Mononuclear cell (primary cell): ENCODE results near the gene C19orf18. TPM values are rescaled to one million over a fixed set of nuclear protein-coding genes. Genes with fewer than 3 reads are reported as not detected.

Experiments used
- H3K27me3 ChIP-seq: 2 replicates; pipeline ENCODE4 v1.6.0; 2011; ENCODE audit warnings: low read length, control low read depth; ENCODE audit not compliant: insufficient read depth
- H3K4me1 ChIP-seq: 2 replicates; pipeline ENCODE4 v1.5.1; 2011; ENCODE audit warnings: mild to moderate bottlenecking, low read length, control low read depth; ENCODE audit not compliant: insufficient read depth
- H3K4me3 ChIP-seq: 2 replicates; pipeline ENCODE4 v1.5.1; 2011; ENCODE audit warnings: mild to moderate bottlenecking, low read length, moderate library complexity
- H3K9me3 ChIP-seq: 2 replicates; pipeline ENCODE4 v1.5.1; 2011; ENCODE audit warnings: low read depth, mild to moderate bottlenecking, control low read depth, low read length
- total RNA-seq: library from RNA; depleted of rRNA; stranded (reverse); fragments of >200 nt; gene quantifications from one replicate; pipeline ENCODE4 v1.2.3, GENCODE V29; 2012

Gene C19orf18
- total RNA-seq, 1 donor: 0.21 TPM

DNA sequence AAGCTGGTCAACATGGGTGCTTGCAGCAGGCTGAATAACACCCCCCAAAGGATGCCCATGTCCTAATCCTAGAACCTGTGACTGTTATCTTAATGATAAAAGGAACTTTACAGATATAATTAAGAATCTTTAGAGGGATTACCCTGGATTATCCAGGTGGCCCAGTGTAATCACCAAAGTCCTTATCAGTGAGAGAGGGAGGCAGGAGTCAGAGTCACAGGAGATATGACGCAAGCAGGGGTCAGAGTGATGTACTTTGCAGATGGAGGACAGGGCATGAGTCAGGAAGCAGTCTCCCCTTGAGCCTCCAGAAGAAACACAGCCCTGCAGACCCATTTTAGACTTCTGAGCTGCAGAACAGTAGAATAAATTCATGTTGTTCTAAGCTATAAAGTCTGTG is 18.5 kb upstream of the C19orf18 start:
- Histone ChIP-seq H3K9me3 (peaks cover 30% of the 10 kb centered on the region), H3K27me3 (no peaks in the 10 kb centered on the region), H3K4me3 (no peak overlapping the region), H3K4me1 (no peaks in the 10 kb centered on the region)

DNA sequence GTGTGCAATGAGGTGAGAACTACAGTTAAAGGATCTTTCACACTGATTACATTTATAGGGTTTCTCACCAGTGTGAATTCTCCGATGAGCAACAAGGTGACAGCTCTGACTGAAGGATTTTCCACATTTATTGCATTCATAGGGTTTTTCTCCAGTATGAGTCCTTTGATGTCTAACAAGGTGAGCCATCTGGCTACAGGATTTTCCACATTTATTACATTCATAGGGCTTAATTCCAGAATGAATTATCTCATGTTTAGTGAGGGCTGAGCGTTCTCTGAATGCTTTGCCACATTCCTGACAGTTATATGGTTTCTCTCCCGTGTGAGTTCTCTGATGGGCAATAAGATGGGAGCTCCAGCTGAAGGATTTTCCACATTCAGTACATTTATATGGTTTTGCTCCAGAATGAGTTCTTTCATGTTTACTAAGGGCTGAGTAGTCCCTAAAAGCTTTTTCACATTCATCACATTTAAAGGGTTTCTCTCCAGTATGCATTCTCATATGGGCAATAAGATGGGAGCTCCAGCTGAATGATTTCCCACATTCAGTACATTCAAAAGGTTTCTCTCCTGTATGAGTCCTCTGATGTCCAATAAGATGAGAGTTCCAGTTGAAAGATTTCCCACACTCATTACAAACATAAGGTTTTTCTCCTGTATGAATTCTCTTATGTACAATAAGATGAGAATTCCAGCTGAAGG is 4.4 kb upstream of the C19orf18 start:
- H3K9me3 ChIP-seq: peaks cover 99% of the 10 kb centered on the region
- no peak overlapping the region for H3K4me3 ChIP-seq
- H3K27me3 ChIP-seq: no peaks in the 10 kb centered on the region
- no peaks in the 10 kb centered on the region for H3K4me1 ChIP-seq

DNA sequence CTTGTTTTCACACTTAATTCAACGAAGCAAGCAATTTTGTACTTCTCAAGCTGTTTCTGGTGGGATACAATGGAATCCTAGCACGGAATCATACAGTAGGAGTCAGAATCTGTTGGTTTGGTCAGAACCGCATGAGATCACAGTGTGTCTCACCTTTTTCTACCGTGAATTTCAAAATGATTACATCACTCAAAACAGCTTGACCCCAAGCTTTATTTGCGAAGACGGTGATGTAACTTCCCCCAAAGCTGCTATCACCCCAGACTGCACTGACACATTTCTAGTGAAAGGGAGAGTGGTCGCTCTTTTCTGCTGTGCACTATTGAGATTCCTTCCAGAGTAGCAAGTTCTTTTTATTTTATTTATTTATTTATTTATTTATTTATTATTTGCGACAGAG is 9.6 kb downstream of the C19orf18 start:
- no peak overlapping the region for H3K4me3 ChIP-seq
- no peaks in the 10 kb centered on the region for H3K27me3 ChIP-seq
- H3K9me3 ChIP-seq: peaks cover 6% of the 10 kb centered on the region
- H3K4me1 ChIP-seq: no peaks in the 10 kb centered on the region

DNA sequence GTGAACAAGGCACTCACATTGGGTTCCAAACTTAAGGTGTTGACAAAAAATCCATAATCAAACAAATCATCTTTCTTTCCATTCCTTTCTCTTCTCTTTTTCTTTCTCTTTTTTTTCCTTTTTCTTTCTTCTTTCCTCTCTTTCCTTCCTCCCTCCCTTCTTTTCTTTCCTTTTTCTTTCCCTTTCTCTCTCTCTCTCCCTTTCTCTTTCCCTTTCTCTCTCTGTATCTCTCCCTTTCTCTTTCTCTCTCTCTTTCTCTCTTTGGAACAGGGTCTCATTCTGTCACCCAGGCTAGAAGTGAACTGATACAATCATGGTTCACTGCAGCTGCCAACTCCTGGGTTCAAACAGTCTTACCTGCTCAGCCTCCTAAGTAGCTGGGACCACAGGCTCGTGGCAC is 12.5 kb downstream of the C19orf18 start:
- Histone ChIP-seq H3K4me1 (no peaks in the 10 kb centered on the region), H3K4me3 (no peak overlapping the region), H3K27me3 (no peaks in the 10 kb centered on the region), H3K9me3 (peaks cover 6% of the 10 kb centered on the region)

DNA sequence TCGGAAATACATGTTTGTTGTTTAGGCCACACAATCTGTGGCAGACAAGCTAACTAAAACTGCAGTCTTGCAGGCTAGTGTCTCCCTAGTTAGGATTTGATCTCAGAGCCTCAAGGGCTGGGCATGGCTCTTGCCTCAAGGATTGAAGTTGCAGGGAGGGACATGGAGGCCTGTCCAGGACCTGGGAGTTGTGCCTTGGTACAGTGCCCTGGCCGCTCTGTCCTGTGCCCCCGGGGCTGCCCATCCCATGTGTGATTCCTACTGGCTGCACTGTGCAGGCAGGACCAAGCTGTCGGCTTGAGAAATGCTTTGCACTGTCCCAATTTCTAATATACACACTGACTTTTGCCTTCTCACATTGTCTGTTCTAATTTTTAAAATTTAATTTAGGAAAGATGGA is 19.3 kb downstream of the C19orf18 start:
- Histone ChIP-seq H3K4me3 (no peak overlapping the region), H3K9me3 (no peaks in the 10 kb centered on the region), H3K27me3 (no peaks in the 10 kb centered on the region), H3K4me1 (no peaks in the 10 kb centered on the region)

DNA sequence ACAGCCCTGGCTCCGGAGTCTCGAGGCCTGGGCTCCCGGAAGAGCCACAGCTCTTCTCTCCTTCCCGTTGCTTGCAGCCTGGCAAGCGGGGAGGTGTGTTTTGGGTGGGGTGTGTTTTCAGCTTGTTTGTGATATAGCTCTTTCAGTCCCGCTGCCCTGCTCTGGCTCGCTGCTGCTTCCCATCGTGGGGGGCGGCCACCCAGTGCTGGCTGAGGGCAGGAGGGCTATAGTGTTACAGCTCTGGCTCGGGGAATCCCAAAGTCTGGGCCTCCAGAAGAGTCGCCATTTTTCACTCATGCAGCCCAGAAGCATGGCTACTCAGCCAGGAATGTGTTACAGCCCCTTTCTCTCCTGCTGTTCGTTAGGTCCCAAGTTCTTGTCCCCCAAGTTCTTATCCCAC is 24.6 kb downstream of the C19orf18 start:
- Histone ChIP-seq H3K27me3 (no peaks in the 10 kb centered on the region), H3K4me1 (peaks cover 15% of the 10 kb centered on the region), H3K9me3 (no peaks in the 10 kb centered on the region), H3K4me3 (no peak overlapping the region)

DNA sequence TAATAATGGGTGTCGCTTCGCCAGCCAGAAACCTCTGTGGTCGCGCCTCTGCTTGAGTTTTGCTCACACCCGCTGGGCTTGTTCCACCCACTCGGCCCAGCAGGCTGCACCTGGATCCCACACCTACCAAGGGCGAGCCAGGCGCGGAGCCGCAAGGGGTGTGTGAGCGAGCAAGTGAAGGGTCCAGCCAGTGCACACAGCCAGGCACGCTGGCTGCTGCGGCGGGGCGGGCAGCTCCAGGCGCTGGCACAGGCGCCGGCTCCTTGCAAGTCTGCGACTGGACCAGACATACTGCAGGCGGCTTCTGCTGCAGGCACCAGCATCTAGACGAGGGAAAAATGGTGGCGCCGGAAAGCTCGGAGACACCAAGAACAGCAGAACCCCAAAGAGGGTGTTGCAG is 25.0 kb downstream of the C19orf18 start:
- no peak overlapping the region for H3K4me3 ChIP-seq
- H3K27me3 ChIP-seq: no peaks in the 10 kb centered on the region
- peaks cover 15% of the 10 kb centered on the region for H3K4me1 ChIP-seq
- no peaks in the 10 kb centered on the region for H3K9me3 ChIP-seq

DNA sequence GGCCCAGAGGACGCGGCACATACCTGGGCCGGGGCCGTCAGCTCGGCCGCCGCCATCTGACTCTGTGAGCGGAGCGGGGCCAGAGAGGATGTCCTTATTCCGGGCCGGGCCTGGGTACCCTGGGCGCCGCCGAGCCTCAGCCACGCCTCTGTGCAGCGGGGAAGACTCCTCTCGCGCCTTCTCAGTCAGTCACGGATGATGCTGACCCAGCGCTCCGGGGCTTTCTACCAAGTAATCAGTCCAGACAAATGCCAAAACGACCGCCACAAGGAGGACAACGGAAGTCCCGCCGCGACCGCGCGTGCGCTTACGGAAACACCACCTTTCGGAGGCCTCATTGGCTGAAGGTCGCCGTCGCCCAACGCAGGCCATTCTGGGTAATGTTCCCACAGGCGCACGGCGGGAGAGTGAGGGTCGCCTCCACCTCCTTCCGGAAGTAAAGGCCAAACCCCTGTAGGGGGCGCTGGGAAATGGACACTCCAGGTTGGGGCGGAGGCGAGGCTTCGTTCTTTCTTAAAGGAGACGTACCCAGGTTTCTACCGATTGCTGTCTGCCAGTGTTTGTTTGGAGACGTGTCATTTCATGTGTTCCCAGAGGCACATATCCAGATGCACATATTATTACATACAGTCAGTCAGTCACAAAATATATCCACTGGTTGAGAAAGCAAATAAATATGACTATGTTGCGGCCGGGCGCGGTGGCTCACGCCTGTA is 26.8 kb downstream of the C19orf18 start, which contains the start of gene ZNF256:
Gene ZNF256 (minus strand): TSS at position 288 of the 716 bp plus-strand sequence. CDS start 232 bp downstream, at position 56.
- Histone ChIP-seq H3K4me3 (peak within 1 kb of the TSS; percentile 64), H3K27me3 (no peaks in the 10 kb centered on the region), H3K4me1 (peaks cover 15% of the 10 kb centered on the region), H3K9me3 (peaks cover 16% of the 10 kb centered on the region)

DNA sequence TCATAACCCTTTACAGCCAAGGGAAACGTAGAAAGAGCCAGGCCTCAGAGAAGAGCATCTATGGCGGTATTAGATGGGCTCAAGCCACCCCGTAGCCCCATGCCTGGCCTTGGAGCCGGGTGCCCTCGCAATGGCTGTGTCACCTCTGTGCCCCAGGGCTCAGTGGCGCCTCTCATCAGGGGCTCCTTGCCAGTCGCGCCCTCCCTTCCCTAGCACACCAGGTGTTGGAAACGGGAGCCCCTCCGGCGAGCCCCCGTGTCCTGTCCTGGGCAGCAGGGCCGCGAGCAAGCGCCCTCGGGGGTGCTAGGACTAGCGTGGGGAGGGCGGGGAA is 27.3 kb downstream of the C19orf18 start:
- peaks cover 22% of the 10 kb centered on the region for H3K9me3 ChIP-seq

DNA sequence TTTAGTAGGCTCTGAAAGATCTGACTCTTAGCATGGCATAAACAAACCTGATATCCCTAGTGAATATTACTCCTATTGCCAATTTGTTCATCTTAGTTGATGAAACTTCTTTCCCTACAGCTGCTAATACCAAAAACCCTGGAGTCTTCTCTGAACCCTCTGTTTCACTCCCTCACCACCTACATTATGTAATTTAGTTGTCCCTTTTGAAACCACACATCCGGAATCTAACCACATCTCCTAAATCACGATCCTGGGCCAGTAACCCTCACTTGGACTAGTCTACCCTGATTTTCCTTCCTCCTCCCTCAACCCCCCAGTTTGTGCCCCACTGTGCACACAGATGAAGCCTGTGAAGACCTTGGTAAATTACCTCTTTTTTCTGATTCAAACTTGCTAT is 28.0 kb downstream of the C19orf18 start:
- no peaks in the 10 kb centered on the region for H3K27me3 ChIP-seq
- H3K4me1 ChIP-seq: peaks cover 15% of the 10 kb centered on the region
- peaks cover 29% of the 10 kb centered on the region for H3K9me3 ChIP-seq
- H3K4me3 ChIP-seq: no peak overlapping the region

More for the DNA sequence above, 27.3 kb downstream of the C19orf18 start:
- Histone ChIP-seq H3K4me3 (peak overlapping the region; percentile 64), H3K4me1 (peaks cover 15% of the 10 kb centered on the region), H3K27me3 (no peaks in the 10 kb centered on the region)

DNA sequence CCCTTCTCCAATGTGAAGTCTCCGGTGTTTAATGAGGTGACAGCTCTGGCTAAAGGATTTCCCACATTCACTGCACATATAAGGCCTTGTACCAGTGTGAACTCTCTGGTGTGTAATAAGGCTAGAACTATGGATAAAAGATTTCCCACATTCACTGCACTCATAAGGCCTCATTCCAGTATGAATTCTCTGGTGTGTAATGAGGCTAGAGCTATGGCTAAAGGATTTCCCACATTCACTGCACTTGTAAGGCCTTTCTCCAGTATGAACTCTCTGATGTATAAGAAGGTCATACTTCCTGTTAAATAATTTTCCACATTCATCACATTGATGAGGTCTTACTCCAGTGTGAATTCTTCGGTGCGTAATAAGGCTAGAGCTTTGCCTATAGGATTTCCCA is 32.7 kb downstream of the C19orf18 start:
- H3K9me3 ChIP-seq: peaks cover 38% of the 10 kb centered on the region
- H3K4me3 ChIP-seq: no peak overlapping the region
- no peaks in the 10 kb centered on the region for H3K27me3 ChIP-seq

DNA sequence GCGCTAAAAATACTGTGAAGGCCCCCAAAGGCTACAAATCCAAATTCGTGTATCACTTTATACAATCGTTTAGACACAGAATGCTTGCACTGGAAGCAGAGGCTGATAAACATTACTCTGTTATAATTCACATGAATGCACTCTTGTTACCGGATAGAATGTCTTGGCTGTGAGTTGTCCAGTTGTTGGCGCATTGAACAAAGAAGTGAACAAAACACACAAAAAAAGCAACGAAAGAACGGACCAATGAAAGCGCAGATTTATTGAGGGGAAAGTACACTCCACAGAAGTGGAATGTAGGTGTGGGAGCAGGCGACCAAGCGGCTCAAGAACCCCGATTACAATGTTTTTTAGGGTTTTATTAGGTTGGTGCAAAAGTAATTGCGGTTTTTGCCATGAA is 38.6 kb downstream of the C19orf18 start:
- Histone ChIP-seq H3K9me3 (peaks cover 13% of the 10 kb centered on the region), H3K4me3 (no peak overlapping the region), H3K4me1 (peaks cover 5% of the 10 kb centered on the region), H3K27me3 (no peaks in the 10 kb centered on the region)

More for the DNA sequence above, 32.7 kb downstream of the C19orf18 start:
- H3K4me1 ChIP-seq: peaks cover 6% of the 10 kb centered on the region

DNA sequence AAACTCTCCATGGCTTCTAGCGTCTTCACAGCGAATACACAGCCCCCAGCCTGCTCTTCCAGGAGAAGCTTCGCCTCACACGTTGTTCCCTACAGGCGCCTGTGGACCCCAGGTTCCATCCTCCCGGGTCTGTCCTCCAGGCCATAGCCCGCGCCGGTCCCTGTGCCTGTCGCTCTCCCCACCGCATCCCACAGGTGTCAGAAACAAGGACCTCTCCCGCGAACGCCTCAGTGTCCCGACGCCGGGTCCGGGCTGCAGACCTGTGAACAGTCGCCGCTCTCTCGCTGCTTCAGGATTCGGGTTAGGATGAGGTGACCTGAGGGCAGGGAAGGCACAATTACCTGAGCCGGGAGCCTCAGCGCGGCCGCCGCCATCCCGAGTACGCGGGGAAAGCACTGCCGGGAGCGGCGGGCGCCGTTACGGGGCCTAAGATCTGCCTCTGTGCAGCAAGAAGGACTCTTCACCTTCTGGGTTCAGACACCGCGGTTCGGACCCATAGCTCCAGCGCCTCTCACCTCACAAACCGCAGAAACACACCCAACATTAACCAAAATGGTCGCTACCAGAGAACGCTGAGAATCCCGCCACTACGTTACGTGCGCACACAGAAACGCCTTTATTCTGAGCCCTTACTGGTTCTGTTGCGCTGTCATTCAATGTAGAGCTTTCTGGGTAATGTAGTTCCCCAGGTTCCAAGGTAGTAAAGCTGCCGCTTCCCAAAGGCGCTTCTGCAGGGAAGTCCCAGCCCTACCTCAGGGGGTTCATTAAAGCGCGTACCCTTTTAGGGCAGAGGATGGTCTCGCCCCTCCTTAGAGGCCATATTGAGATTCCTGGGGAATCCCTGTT is 39.3 kb downstream of the C19orf18 start, which contains the start of gene ZNF418:
Gene ZNF418 (minus strand): TSS at position 583 of the 846 bp plus-strand sequence. CDS start 1,580 bp downstream, outside the sequence.
- H3K4me3 ChIP-seq: peak within 1 kb of the TSS; percentile 55
- peaks cover 10% of the 10 kb centered on the region for H3K9me3 ChIP-seq

DNA sequence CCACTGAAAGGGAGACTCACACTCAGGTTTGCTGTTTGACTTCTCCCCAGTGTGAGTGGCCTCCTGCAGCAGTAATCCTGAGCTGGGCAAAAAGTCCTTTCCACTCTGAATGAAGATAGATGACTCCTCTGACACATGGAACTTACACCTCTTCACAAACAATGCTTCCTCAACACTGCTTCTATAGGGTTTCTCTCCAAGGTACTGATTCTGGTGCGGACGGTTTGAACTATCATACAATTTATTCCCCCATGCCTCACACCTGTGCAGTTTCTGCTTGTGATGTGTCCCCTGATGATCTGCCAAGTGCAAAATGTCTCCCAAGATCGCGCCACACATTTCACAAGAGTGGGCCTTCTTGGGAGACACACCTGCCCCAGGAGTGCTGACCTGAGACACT is 46.7 kb downstream of the C19orf18 start:
- Histone ChIP-seq H3K4me1 (no peaks in the 10 kb centered on the region), H3K4me3 (no peak overlapping the region), H3K27me3 (no peaks in the 10 kb centered on the region), H3K9me3 (peaks cover 52% of the 10 kb centered on the region)

More for the DNA sequence above, 39.3 kb downstream of the C19orf18 start, which contains the start of gene ZNF418:
- no peaks in the 10 kb centered on the region for H3K27me3 ChIP-seq
- peaks cover 5% of the 10 kb centered on the region for H3K4me1 ChIP-seq
